Large intestine (tissue), 3 donors: ENCODE results near the gene XPNPEP1. TPM values are rescaled to one million over a fixed set of nuclear protein-coding genes. Genes with fewer than 3 reads are reported as not detected.

Experiments
- DNase-seq, 2 donors: peaks; one replicate each; pipeline versions ENCODE4 v3.0.0 to v3.0.0-alpha.2; 2013
- H3K27ac ChIP-seq: one replicate; pipeline ENCODE4 v1.5.1; 2013; ENCODE audit warnings: low read length
- H3K27me3 ChIP-seq: 2 replicates; pipeline ENCODE4 v1.6.1; 2013; ENCODE audit warnings: low read length; ENCODE audit not compliant: control insufficient read depth, insufficient read depth
- H3K36me3 ChIP-seq: 2 replicates; pipeline ENCODE4 v1.6.1; 2013; ENCODE audit warnings: low read length; ENCODE audit not compliant: control insufficient read depth, insufficient read depth
- H3K4me1 ChIP-seq: one replicate; pipeline ENCODE4 v1.6.1; 2013; ENCODE audit warnings: low read length; ENCODE audit not compliant: control insufficient read depth, insufficient read depth
- H3K4me3 ChIP-seq: one replicate; pipeline ENCODE4 v1.5.1; 2013; ENCODE audit warnings: low read length
- H3K9me3 ChIP-seq: one replicate; pipeline ENCODE4 v1.6.1; 2013; ENCODE audit warnings: mild to moderate bottlenecking, low read depth, low read length, moderate library complexity; ENCODE audit not compliant: control insufficient read depth
- WGBS: methylation state at CpG from one replicate; pipeline ENCODE4 v1.1.5; 2013; ENCODE audit warnings: low lambda C conversion rate; ENCODE audit not compliant: insufficient coverage; 5-methylcytosine and 5-hydroxymethylcytosine counted together
- polyA plus RNA-seq: library from polyadenylated mRNA; unstranded; fragments of 120-200 nt; gene quantifications from one replicate; pipeline ENCODE4 v1.2.1, GENCODE V29; 2013

XPNPEP1 gene
- polyA plus RNA-seq, 1 donor = 152 TPM

DNA sequence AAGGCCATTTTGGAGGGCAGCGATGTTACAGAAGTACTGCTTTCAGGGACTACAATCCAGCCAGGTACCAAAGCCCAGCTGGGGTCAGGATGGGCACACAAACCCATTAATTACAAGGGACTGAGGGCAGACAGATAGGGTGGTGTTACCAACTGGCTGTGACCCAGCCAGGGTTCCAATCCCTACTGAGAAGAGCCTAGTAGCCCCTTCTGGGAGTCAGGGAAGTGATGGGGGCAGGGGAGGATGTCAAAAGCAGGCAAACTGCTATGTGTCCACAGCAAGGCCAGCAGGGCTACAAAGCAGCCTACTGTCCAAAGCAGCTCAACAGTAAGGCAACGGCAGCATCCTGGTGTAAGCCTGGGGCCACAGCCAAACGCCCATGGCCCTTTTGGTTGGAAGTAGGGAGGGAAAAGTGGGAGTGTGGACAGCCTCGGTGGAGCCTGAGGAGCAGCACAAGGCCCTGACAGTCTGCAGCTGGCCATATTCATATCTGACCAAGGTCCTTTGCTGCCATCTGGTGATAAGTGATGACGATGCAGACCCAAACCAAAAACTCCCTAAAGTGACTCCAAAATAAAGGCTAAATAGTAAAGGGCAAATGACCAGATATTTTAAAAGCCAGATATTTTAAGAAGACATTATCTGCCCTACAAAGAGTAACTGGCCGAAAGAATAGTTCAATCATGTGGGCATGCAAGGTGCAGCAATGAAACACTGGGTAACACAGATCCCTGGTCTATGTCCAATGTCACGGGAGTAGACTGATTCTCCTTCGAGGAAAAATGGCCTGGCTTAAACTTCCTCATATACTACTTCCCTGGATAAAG, 56.9 kb downstream of the XPNPEP1 start:
- H3K36me3 ChIP-seq = peaks cover 77% of the 10 kb centered on the region
- DNase-seq = no peak
- H3K9me3 ChIP-seq = peaks cover 13% of the 10 kb centered on the region
- no CpG with 5 or more reads among the region's 8 CpGs for WGBS
- no peaks in the 10 kb centered on the region for H3K4me1 ChIP-seq
- H3K27me3 ChIP-seq = no peaks in the 10 kb centered on the region
- no peak overlapping the region for H3K27ac ChIP-seq
- H3K4me3 ChIP-seq = no peak overlapping the region

DNA sequence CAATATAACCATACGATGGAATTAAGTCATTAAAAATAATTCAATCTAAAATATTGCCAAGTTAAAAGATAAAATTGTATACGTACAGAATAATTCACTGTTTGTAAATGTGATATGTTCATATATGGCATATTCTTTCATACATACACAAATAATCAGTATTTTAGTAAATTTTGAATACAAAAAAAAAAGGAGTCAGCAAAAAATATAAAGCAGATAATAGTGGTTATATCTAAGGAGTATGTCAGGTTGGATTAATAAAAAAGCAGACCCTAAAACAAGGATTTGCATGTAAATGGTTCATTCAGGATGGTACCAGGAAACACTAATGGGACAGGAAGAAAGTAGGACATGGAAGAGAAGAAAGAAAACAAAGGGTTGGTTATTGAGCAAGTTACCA, 59.5 kb downstream of the XPNPEP1 start:
- H3K36me3 ChIP-seq = peaks cover 54% of the 10 kb centered on the region
- WGBS = 100% methylated on average over 2 of the region's 2 CpGs
- no peak overlapping the region for H3K27ac ChIP-seq
- H3K27me3 ChIP-seq = no peaks in the 10 kb centered on the region
- no peak overlapping the region for H3K4me3 ChIP-seq
- DNase-seq = no peak
- no peaks in the 10 kb centered on the region for H3K4me1 ChIP-seq
- peaks cover 13% of the 10 kb centered on the region for H3K9me3 ChIP-seq

GRCh38 chr10:109862738-109863137, 60.6 kb downstream of the XPNPEP1 start:
- Histone ChIP-seq H3K9me3 (peaks cover 13% of the 10 kb centered on the region), H3K4me1 (no peaks in the 10 kb centered on the region), H3K27ac (no peak overlapping the region), H3K36me3 (peaks cover 44% of the 10 kb centered on the region), H3K4me3 (no peak overlapping the region), H3K27me3 (no peaks in the 10 kb centered on the region)
- DNase-seq = no peak

- H3K4me3 ChIP-seq = no peak overlapping the region
- peaks cover 37% of the 10 kb centered on the region for H3K36me3 ChIP-seq
- no peaks in the 10 kb centered on the region for H3K27me3 ChIP-seq
- peaks cover 13% of the 10 kb centered on the region for H3K9me3 ChIP-seq
- H3K4me1 ChIP-seq = no peaks in the 10 kb centered on the region
- DNase-seq = no peak
- no CpG with 5 or more reads among the region's 6 CpGs for WGBS
- no peak overlapping the region for H3K27ac ChIP-seq
Observed at GRCh38 chr10:109862041-109862440, 61.3 kb downstream of the XPNPEP1 start.

- no CpG with 5 or more reads among the region's 4 CpGs for WGBS
- Histone ChIP-seq H3K4me1 (no peaks in the 10 kb centered on the region), H3K36me3 (peaks cover 27% of the 10 kb centered on the region), H3K27ac (no peak overlapping the region), H3K9me3 (peaks cover 13% of the 10 kb centered on the region), H3K27me3 (no peaks in the 10 kb centered on the region), H3K4me3 (no peak overlapping the region)
- DNase-seq = peak in 1 of 2 donors; percentile 20
Observed at GRCh38 chr10:109861081-109861480, 62.2 kb downstream of the XPNPEP1 start.

- no peaks in the 10 kb centered on the region for H3K4me1 ChIP-seq
- 100% methylated on average over 1 of the region's 1 CpG for WGBS
- peaks cover 9% of the 10 kb centered on the region for H3K36me3 ChIP-seq
- no peak overlapping the region for H3K27ac ChIP-seq
- peaks cover 13% of the 10 kb centered on the region for H3K9me3 ChIP-seq
- DNase-seq = no peak
- no peaks in the 10 kb centered on the region for H3K27me3 ChIP-seq
- no peak overlapping the region for H3K4me3 ChIP-seq
Observed at GRCh38 chr10:109859221-109859620, 64.1 kb downstream of the XPNPEP1 start.

DNA sequence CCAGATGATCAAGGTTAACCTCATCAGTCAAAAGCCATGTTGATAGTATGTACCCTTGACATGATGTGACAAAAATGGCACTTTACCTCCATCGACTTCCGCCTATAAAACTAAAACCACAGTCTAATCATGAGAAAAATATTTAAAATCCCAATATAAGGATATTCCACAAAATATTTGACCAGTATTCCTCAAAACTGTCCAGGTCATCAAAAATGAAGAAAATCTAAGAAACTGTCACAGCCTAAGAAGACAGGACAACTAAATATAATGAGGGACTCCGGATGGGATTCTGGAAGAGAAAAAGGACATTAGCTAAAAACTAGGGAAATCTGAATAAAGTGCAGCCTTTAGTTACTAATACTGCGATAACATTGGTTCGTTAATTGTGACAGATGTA, 67.6 kb downstream of the XPNPEP1 start:
- Histone ChIP-seq H3K27me3 (no peaks in the 10 kb centered on the region), H3K27ac (no peak overlapping the region), H3K9me3 (no peaks in the 10 kb centered on the region), H3K4me3 (no peak overlapping the region), H3K36me3 (no peaks in the 10 kb centered on the region), H3K4me1 (no peaks in the 10 kb centered on the region)
- 100% methylated on average over 5 of the region's 5 CpGs for WGBS
- DNase-seq = no peak

DNA sequence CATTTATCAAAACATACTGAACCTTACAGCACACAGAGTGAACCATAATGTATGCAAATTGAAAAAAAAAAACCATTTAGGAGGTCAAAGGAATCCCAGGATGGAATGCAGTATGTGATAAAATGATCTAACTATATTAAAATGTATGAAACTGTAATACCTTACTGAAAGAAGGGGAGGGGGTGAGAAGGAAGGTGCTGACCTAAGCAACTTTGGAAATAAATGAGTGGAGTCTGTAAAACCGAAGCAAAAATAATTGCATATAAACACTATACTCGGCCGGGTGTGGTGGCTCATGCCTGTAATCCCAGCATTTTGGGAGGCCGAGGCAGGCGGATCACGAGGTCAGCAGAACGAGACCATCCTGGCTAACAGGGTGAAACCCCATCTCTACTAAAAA, 69.4 kb downstream of the XPNPEP1 start:
- H3K4me3 ChIP-seq = no peak overlapping the region
- 100% methylated on average over 5 of the region's 7 CpGs for WGBS
- no peaks in the 10 kb centered on the region for H3K9me3 ChIP-seq
- DNase-seq = no peak
- no peak overlapping the region for H3K27ac ChIP-seq
- no peaks in the 10 kb centered on the region for H3K36me3 ChIP-seq
- no peaks in the 10 kb centered on the region for H3K27me3 ChIP-seq
- no peaks in the 10 kb centered on the region for H3K4me1 ChIP-seq

GRCh38 chr10:109852475-109853037, 70.8 kb downstream of the XPNPEP1 start:
- Histone ChIP-seq H3K4me3 (no peak overlapping the region), H3K27me3 (no peaks in the 10 kb centered on the region), H3K36me3 (no peaks in the 10 kb centered on the region), H3K9me3 (no peaks in the 10 kb centered on the region), H3K27ac (no peak overlapping the region), H3K4me1 (no peaks in the 10 kb centered on the region)
- DNase-seq = peak; percentile 55 to 70
- no CpG with 5 or more reads among the region's 13 CpGs for WGBS

- Histone ChIP-seq H3K36me3 (no peaks in the 10 kb centered on the region), H3K27me3 (no peaks in the 10 kb centered on the region), H3K4me3 (no peak overlapping the region), H3K4me1 (no peaks in the 10 kb centered on the region), H3K9me3 (no peaks in the 10 kb centered on the region), H3K27ac (no peak overlapping the region)
- no peak for DNase-seq
- WGBS = 90% methylated on average over 2 of the region's 10 CpGs
Observed at GRCh38 chr10:109851616-109852474, 71.5 kb downstream of the XPNPEP1 start.
